Measurements from ENCODE around the gene CDKN2D. TPM values are rescaled to one million over a fixed set of nuclear protein-coding genes. Genes with fewer than 3 reads are reported as not detected.

Gene CDKN2D
- total RNA-seq, 1 donor from 2014 or later = 10.1 TPM

DNA sequence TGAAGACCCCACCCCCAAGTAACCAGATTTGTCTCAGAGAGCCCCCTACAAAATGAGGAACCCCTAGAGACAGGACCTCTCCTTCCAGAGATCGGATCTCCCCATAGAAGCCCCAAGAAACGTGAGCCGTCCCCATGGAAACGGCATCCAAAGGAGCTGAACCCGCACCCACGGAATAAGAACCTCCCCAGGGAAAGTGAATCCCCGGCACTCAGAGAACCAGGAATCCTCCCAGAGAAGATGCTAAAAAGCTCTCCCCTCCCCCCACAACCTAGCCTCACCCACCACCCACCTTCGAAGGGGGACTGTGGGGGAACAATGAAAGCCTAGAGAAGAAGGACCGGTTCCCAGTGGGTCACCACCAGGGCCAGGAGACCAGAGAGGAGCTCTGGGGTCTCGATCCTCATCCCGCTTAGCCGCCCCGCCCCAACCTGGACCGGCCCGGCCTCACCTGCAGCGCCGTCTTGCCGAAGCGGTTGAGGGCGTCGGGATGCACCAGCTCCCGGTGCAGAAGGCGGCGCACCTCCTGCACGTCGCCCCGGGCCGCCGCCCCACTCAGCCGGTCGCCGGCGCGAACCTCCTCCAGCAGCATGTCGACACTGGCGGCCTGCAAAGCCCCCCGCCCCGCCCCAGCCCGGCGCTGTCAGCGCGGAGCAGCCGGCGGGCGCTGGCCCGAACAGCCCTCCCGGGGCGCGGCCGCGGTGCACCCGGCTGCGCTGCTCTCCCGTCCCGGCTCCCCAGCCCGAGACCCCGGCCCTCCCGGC lies 535 bp downstream of the CDKN2D start:
- ChIA-PET POLR2A (interaction anchor here (0.6 to 4.2 kb wide), 8 partner anchors 14 to 464 kb away, joined by 4 to 46 read pairs (median 6); partner anchors contain the start of gene ATG4D), CTCF (interaction anchor here (0.7 to 4.1 kb wide), 4 partner anchors 26 to 178 kb away, joined by 3 to 16 read pairs (median 4); no protein-coding TSS in a partner anchor)
- no peak for DNase-seq
- Mint-ChIP-seq H3K27me3 (no peaks in the 10 kb centered on the region), H3K9me3 (no peaks in the 10 kb centered on the region), H3K4me3 (peak overlapping the region; percentile 95), H3K27ac (peak overlapping the region; percentile 98), H3K36me3 (ENCODE audit: low read depth) (peaks cover 9% of the 10 kb centered on the region), H3K4me1 (peaks cover 50% of the 10 kb centered on the region)
- peak; percentile 3 for ATAC-seq (ENCODE audit: low read depth)
- TF ChIP-seq CTCF (IDR thresholded peaks at IDR 0.05) = no peak
- intact Hi-C loops (cut with micrococcal nuclease) = loop anchor here (5.0 to 10.0 kb wide), 4 partner anchors 129 to 333 kb away; partner anchors contain the start of genes CARM1 and S1PR2

DNA sequence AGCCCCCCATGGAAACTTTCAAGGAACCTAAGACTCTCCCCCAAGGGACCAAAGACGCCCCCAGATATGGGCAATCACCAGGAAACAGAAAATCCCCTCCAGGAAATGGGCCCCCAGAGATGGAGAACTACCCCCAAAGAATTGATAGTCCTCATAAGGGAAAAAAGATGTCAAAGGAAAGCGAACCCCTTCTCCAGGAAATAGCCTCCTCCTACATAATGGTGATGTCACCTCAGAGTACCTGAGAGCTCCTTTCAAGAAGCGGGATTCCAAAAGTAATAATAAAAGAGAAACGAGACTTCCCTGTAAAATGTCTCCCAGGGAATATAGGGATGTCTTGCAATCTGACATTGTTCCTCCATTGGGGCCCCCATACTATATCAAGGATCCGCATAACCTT lies 1.1 kb downstream of the CDKN2D start:
- H3K9me3 Mint-ChIP-seq = no peaks in the 10 kb centered on the region
- TF ChIP-seq CTCF (IDR thresholded peaks at IDR 0.05) = no peak
- peaks cover 10% of the 10 kb centered on the region for H3K36me3 Mint-ChIP-seq (ENCODE audit: low read depth)
- H3K27me3 Mint-ChIP-seq = no peaks in the 10 kb centered on the region
- peak overlapping the region; percentile 95 for H3K4me3 Mint-ChIP-seq
- H3K27ac Mint-ChIP-seq = peak overlapping the region; percentile 98
- intact Hi-C loops (cut with micrococcal nuclease) = loop anchor here (2.0 to 10.0 kb wide), 6 partner anchors 130 to 465 kb away; partner anchors contain the start of genes ANGPTL6, CARM1, DNMT1 and S1PR2
- CTCF ChIA-PET = interaction anchor here (0.6 to 4.1 kb wide), 4 partner anchors 26 to 132 kb away, joined by 3 to 16 read pairs (median 4); no protein-coding TSS in a partner anchor
- POLR2A ChIA-PET = interaction anchor here (0.6 to 4.2 kb wide), 9 partner anchors 13 to 464 kb away, joined by 4 to 46 read pairs (median 6); partner anchors contain the start of gene ATG4D
- H3K4me1 Mint-ChIP-seq = peaks cover 50% of the 10 kb centered on the region
- ATAC-seq (ENCODE audit: low read depth) = no peak
- no peak for DNase-seq

DNA sequence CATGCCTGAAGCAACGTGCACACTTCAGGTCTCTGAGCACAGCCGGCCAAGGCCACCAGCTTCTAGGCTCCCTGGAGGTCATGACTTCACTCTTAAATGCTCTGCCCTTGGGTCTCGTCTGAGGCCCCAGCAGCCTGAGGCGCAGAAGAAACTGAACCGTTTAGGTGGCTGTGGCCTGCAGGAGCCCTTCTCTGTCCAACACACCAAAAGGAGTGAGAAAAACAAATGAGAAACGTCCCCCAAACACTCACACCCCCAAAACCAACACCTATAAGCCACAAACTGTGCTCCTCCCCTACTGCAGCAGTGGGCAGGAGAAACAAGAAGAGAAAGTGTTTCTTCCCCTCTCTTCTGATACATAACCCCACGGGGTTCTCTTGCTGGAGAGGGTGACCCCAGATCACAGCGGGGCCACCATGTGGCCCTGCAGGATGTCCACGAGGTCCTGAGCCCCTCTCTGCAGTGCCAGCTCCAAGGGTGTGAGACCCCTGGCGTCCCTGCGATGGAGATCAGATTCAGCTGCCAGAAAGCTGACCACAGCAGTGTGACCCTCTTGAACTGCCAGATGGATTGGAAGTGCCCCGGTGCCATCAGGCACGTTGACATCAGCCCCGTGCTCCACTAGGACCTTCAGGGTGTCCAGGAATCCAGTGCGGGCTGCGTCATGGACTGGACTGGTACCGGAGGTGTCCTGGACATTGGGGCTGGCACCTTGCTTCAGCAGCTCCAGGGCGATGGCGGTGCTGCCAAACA lies 1.9 kb downstream of the CDKN2D start:
- Mint-ChIP-seq H3K4me3 (peak overlapping the region; percentile 95), H3K27ac (peak overlapping the region; percentile 98), H3K36me3 (ENCODE audit: low read depth) (peaks cover 13% of the 10 kb centered on the region), H3K9me3 (no peaks in the 10 kb centered on the region), H3K4me1 (peaks cover 46% of the 10 kb centered on the region), H3K27me3 (no peaks in the 10 kb centered on the region)
- intact Hi-C loops (cut with micrococcal nuclease) = loop anchor here (1.0 to 10.0 kb wide), 12 partner anchors 13 to 464 kb away; partner anchors contain the start of genes ANGPTL6, ATG4D, CARM1 and CDC37
- ChIA-PET CTCF (interaction anchor here (0.6 to 4.1 kb wide), 6 partner anchors 14 to 133 kb away, joined by 3 to 16 read pairs (median 4); no protein-coding TSS in a partner anchor), POLR2A (interaction anchor here (0.6 to 4.2 kb wide), 21 partner anchors 9 to 1001 kb away, joined by 3 to 46 read pairs (median 5); partner anchors contain the start of genes ANGPTL6, CDC37, KEAP1 and TYK2)
- DNase-seq (peak; percentile 42), ATAC-seq (ENCODE audit: low read depth) (peak; percentile 7)
- no peak for TF ChIP-seq CTCF (IDR thresholded peaks at IDR 0.05)

- Mint-ChIP-seq H3K36me3 (ENCODE audit: low read depth) (peaks cover 17% of the 10 kb centered on the region), H3K4me3 (peak overlapping the region; percentile 95), H3K27ac (peak overlapping the region; percentile 98), H3K27me3 (no peaks in the 10 kb centered on the region), H3K9me3 (no peaks in the 10 kb centered on the region), H3K4me1 (peaks cover 46% of the 10 kb centered on the region)
- intact Hi-C loops (cut with micrococcal nuclease) = loop anchor here (1.0 to 10.0 kb wide), 12 partner anchors 12 to 464 kb away; partner anchors contain the start of genes ANGPTL6, ATG4D, CARM1 and CDC37
- ChIA-PET CTCF (interaction anchor here (1.1 to 4.1 kb wide), 4 partner anchors 13 to 83 kb away, joined by 3 to 16 read pairs (median 7); no protein-coding TSS in a partner anchor), POLR2A (interaction anchor here (0.6 to 4.2 kb wide), 20 partner anchors 9 to 1001 kb away, joined by 3 to 46 read pairs (median 5); partner anchors contain the start of genes ANGPTL6, CDC37, KEAP1 and TYK2)
- no peak for ATAC-seq (ENCODE audit: low read depth)
- TF ChIP-seq CTCF (IDR thresholded peaks at IDR 0.05) = no peak
- DNase-seq = no peak
Observed at GRCh38 chr19:10566408-10566657, 2.4 kb downstream of the CDKN2D start.
